HUES64 (cell line): Measurements from ENCODE around the gene KLHL40. TPM values are rescaled to one million over a fixed set of nuclear protein-coding genes. Genes with fewer than 3 reads are reported as not detected.

ENCODE experiments used
- H3K27ac ChIP-seq: 2 replicates; pipeline ENCODE4 v1.7.0; 2013; ENCODE audit warnings: low read depth, low read length, inconsistent platforms
- H3K27me3 ChIP-seq: 2 replicates; pipeline ENCODE4 v1.6.1; 2013; ENCODE audit warnings: mild to moderate bottlenecking, low read length; ENCODE audit not compliant: insufficient read depth
- H3K36me3 ChIP-seq: 2 replicates; pipeline ENCODE4 v1.6.1; 2013; ENCODE audit warnings: mild to moderate bottlenecking, low read length; ENCODE audit not compliant: insufficient read depth
- H3K4me1 ChIP-seq: 2 replicates; pipeline ENCODE4 v1.6.1; 2013; ENCODE audit warnings: mild to moderate bottlenecking, low read length, moderate library complexity; ENCODE audit not compliant: insufficient read depth
- H3K4me3 ChIP-seq: 2 replicates; pipeline ENCODE4 v1.5.1; 2013; ENCODE audit warnings: mild to moderate bottlenecking, low read length, moderate library complexity
- H3K9ac ChIP-seq: 2 replicates; pipeline ENCODE4 v1.6.1; 2013; ENCODE audit warnings: mild to moderate bottlenecking, low read depth, low read length
- H3K9me3 ChIP-seq: 2 replicates; pipeline ENCODE4 v1.6.1; 2013; ENCODE audit warnings: low read depth, low read length; ENCODE audit not compliant: insufficient read depth
- WGBS: fragments of 150-250, 120-280 bp; methylation state at CpG from one replicate; pipeline ENCODE4 v1.1.7; 2013; ENCODE audit warnings: missing lambda C conversion rate; 5-methylcytosine and 5-hydroxymethylcytosine counted together
- polyA plus RNA-seq, 2 experiments: library from polyadenylated mRNA; stranded (reverse); fragments of 50-300 nt; gene quantifications; one replicate each; pipeline ENCODE4 v1.2.3, GENCODE V29; 2013

The KLHL40 gene, protein sequence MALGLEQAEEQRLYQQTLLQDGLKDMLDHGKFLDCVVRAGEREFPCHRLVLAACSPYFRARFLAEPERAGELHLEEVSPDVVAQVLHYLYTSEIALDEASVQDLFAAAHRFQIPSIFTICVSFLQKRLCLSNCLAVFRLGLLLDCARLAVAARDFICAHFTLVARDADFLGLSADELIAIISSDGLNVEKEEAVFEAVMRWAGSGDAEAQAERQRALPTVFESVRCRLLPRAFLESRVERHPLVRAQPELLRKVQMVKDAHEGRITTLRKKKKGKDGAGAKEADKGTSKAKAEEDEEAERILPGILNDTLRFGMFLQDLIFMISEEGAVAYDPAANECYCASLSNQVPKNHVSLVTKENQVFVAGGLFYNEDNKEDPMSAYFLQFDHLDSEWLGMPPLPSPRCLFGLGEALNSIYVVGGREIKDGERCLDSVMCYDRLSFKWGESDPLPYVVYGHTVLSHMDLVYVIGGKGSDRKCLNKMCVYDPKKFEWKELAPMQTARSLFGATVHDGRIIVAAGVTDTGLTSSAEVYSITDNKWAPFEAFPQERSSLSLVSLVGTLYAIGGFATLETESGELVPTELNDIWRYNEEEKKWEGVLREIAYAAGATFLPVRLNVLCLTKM
- not detected for polyA plus RNA-seq (2013, experiment 1 of 2)
- polyA plus RNA-seq (2013, experiment 2 of 2) = not detected

DNA sequence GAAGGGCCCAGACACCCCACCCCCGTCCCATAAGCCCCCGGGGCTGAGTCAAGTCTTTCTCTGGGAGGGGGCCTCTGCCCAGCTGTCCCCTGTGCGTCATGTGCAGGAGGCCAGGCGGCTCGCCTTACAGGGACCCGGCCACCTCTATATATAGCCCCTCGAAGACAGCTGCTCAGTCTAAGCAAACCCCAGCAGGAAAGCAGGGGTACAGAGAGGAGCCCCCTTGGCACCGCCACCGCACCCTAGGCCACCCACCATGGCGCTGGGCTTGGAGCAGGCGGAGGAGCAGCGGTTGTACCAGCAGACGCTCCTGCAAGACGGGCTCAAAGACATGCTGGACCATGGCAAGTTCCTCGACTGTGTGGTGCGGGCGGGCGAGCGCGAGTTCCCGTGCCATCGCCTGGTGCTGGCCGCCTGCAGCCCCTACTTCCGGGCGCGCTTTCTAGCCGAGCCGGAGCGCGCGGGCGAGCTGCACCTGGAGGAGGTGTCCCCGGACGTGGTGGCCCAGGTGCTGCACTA is at the start of gene KLHL40:
Gene KLHL40 (plus strand): TSS at position 175 of the 519 bp plus-strand sequence. CDS start 82 bp downstream, at position 257.
- peaks cover 7% of the 10 kb centered on the region; the same call in 1 of the 2 replicates for H3K4me1 ChIP-seq
- WGBS = 94% methylated on average over 34 of the region's 34 CpGs
- no peak within 1 kb of the TSS for H3K27ac ChIP-seq
- H3K36me3 ChIP-seq = no peaks in the 10 kb centered on the region
- H3K4me3 ChIP-seq = no peak within 1 kb of the TSS
- H3K9me3 ChIP-seq = no peaks in the 10 kb centered on the region
- H3K9ac ChIP-seq = no peak within 1 kb of the TSS
- no peaks in the 10 kb centered on the region for H3K27me3 ChIP-seq

DNA sequence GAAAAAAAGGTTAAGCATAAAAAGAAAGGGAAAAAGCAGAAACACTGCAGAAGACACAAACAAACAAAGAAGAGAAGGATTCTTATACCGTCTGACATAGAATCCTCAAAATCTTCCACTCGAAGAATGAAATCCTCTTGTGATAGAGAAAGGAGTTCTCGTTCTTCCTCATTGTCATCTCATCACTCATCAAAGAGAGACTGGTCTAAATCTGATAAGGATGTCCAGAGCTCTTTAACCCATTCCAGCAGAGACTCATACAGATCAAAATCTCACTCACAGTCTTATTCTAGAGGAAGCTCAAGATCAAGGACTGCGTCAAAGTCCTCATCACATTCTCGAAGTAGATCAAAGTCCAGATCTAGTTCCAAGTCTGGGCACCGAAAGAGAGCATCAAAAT is 48.3 kb upstream of the KLHL40 start:
- Histone ChIP-seq H3K9ac (no peak overlapping the region), H3K36me3 (peaks cover 97% of the 10 kb centered on the region), H3K27me3 (no peaks in the 10 kb centered on the region), H3K4me3 (no peak overlapping the region), H3K4me1 (0 out of 2 replicates have a peak, but pooled peaks cover 2% of the 10 kb centered on the region), H3K9me3 (no peaks in the 10 kb centered on the region), H3K27ac (no peak overlapping the region)
- 93% methylated on average over 3 of the region's 6 CpGs for WGBS

DNA sequence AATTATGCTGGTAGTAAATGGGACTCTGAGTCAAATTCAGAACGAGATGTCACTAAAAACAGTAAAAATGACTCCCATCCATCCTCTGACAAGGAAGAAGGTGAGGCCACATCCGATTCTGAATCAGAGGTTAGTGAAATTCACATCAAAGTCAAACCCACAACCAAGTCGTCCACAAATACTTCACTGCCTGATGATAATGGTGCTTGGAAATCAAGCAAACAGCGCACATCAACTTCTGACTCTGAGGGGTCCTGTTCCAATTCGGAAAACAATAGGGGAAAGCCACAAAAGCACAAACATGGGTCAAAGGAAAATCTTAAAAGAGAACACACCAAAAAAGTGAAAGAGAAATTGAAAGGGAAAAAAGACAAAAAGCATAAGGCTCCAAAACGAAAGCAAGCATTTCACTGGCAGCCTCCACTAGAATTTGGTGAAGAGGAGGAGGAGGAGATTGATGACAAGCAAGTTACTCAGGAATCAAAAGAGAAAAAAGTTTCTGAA is 46.9 kb upstream of the KLHL40 start:
- H3K9ac ChIP-seq = no peak overlapping the region
- peaks cover 98% of the 10 kb centered on the region for H3K36me3 ChIP-seq

DNA sequence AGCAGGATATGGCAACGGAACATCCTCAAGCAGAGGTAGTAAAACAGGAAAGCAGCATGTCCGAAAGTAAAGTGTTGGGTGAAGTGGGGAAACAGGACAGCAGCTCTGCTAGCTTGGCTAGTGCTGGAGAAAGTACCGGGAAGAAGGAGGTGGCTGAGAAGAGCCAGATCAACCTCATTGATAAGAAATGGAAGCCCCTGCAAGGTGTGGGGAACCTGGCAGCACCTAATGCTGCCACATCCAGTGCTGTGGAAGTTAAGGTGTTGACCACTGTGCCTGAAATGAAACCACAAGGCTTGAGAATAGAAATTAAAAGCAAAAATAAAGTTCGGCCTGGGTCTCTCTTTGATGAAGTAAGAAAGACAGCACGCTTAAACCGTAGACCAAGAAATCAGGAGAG is 46.1 kb upstream of the KLHL40 start:
- no peaks in the 10 kb centered on the region for H3K27me3 ChIP-seq
- H3K36me3 ChIP-seq = peaks cover 98% of the 10 kb centered on the region
- H3K4me3 ChIP-seq = no peak overlapping the region
- no peak overlapping the region for H3K27ac ChIP-seq
- no peak overlapping the region for H3K9ac ChIP-seq
- WGBS = 96% methylated on average over 6 of the region's 6 CpGs
- H3K9me3 ChIP-seq = no peaks in the 10 kb centered on the region
- H3K4me1 ChIP-seq = no peaks in the 10 kb centered on the region

More for the DNA sequence above, 46.9 kb upstream of the KLHL40 start:
- Histone ChIP-seq H3K4me1 (no peaks in the 10 kb centered on the region), H3K4me3 (no peak overlapping the region), H3K27me3 (no peaks in the 10 kb centered on the region), H3K9me3 (no peaks in the 10 kb centered on the region), H3K27ac (no peak overlapping the region)
- 97% methylated on average over 6 of the region's 6 CpGs for WGBS

DNA sequence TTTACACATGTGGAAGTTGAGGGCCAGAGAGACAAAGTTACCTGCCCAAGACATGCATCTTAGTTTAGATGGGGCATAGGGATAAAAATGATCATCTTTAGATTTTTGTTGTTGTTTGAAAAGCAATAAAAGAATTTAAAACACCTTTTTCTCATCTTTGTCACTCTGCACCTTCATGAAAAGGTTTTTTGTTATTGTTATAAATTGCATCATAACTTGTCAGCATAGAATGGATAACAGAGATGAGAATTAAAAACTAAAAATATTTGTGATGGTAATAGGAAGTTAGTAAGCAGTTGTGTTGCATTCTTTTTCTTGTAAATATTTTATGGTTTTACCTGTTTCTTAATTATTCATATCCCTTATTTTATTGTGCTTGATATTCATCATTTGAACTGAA is 45.2 kb upstream of the KLHL40 start:
- H3K9me3 ChIP-seq = no peaks in the 10 kb centered on the region
- H3K4me1 ChIP-seq = no peaks in the 10 kb centered on the region
- H3K9ac ChIP-seq = no peak overlapping the region
- H3K36me3 ChIP-seq = peaks cover 98% of the 10 kb centered on the region
- H3K27ac ChIP-seq = no peak overlapping the region
- no peaks in the 10 kb centered on the region for H3K27me3 ChIP-seq
- no peak overlapping the region for H3K4me3 ChIP-seq

DNA sequence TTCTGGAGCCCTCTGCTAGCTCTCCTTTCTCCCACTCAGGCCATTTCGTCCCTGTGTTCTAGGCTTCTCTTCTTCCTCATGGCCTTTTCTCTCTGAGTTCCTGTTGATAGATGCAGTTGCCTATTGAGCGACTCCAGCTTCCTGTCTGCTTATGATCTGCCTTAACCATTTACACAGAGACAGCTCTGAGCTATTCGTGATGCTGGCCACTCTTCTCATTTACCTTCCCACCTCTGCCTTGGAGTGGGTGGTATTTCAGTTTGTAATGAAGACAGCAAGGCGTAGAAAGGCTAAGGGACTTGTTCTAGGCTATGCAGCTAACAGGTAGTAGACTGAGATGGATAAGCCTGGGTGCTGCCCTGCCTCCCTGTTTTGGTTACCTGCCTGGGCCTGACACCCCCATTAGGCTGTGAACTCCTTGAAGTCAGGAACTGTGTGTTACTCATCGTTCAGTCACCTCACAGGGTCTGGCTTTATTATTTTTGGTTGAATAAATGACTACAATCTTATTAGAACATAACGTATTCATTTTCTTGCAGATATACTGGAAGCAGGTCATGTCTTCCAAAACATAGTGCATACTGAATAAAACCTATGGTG is 44.5 kb upstream of the KLHL40 start:
- peaks cover 99% of the 10 kb centered on the region for H3K36me3 ChIP-seq

DNA sequence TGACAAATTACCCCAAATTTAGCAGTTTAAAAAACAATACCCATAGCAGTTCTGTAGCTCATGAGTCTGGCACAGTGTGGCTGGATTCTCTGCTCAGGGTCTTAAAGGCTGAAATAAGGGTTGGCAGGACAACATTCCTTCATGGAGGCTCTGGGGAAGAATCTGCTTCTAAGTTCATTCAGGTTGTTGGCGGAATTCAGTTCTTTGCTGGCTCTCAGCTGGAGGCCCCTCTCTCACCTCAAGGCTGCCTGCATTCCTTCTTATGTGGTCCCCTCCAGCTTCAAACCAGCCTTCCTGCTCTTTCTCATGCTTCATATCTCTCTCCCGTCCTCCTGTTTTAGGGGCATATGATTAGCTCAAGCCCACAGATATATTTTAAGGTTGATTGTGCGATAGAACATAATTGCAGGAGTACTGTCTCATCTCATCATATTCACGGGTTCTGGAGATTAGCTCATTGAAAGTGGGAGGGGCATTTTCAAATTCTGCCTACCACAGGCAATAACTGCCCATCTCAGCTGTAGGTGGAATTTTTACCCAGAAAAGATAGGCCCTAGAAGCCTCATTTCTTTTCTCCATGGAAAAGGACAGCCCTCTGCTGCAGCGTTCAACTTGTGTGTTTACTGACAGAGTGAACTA is 37.4 kb upstream of the KLHL40 start:
- Histone ChIP-seq H3K4me3 (no peak overlapping the region), H3K36me3 (peaks cover 66% of the 10 kb centered on the region), H3K9ac (no peak overlapping the region), H3K4me1 (peaks cover 37% of the 10 kb centered on the region), H3K27ac (peak overlapping the region; percentile 65), H3K9me3 (no peaks in the 10 kb centered on the region), H3K27me3 (no peaks in the 10 kb centered on the region)
- 87% methylated on average over 5 of the region's 5 CpGs for WGBS

More for the DNA sequence above, 44.5 kb upstream of the KLHL40 start:
- H3K4me1 ChIP-seq = no peaks in the 10 kb centered on the region
- no peaks in the 10 kb centered on the region for H3K27me3 ChIP-seq
- no peak overlapping the region for H3K9ac ChIP-seq
- H3K4me3 ChIP-seq = no peak overlapping the region
- no peaks in the 10 kb centered on the region for H3K9me3 ChIP-seq
- 96% methylated on average over 4 of the region's 6 CpGs for WGBS
- no peak overlapping the region for H3K27ac ChIP-seq

DNA sequence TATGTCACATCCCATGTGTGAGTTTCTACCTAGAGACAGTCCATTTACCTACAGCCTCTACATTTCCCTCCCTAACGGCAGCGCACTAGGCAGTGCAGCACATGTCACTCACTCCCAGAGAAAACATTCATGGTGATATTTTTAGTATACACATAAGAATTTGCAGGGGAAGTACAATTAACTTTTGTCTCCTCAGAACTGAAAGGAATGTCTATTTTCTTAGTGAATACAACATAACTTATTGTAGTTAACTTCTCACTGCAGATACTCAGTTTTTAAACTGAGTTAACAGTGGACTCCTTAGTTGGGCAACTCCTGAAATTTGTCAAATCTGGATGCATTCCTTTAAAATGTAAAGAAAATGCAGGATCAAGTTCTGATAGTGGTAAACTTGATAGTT is 36.3 kb upstream of the KLHL40 start:
- Histone ChIP-seq H3K36me3 (peaks cover 56% of the 10 kb centered on the region), H3K4me3 (no peak overlapping the region), H3K9ac (no peak overlapping the region), H3K9me3 (no peaks in the 10 kb centered on the region), H3K27ac (no peak overlapping the region), H3K4me1 (peaks cover 44% of the 10 kb centered on the region), H3K27me3 (no peaks in the 10 kb centered on the region)
- 100% methylated on average over 2 of the region's 2 CpGs for WGBS

DNA sequence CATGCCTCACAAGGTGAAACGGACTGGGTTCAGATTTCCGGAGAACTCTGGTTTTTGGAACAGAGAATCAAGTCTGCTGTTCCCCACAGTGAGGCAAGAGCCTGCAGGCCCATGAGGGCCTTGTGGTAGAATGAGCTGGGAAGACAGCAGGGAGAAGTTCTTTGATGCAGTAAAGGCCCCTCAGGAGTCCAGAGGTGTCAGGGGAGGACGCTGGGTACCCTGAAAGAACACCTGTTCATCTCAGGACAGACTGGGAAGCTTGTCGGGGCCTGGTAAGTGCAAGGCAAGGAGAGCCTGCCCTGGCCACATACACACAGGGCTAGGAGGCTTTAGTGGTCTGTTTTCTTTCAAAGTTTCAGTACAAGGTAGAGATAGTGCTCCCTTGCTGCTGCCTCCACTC is 35.6 kb upstream of the KLHL40 start:
- H3K4me1 ChIP-seq = peaks cover 44% of the 10 kb centered on the region
- no peaks in the 10 kb centered on the region for H3K27me3 ChIP-seq
- H3K36me3 ChIP-seq = peaks cover 48% of the 10 kb centered on the region
- H3K27ac ChIP-seq = no peak overlapping the region
- no peak overlapping the region for H3K9ac ChIP-seq
- 91% methylated on average over 4 of the region's 4 CpGs for WGBS
- no peaks in the 10 kb centered on the region for H3K9me3 ChIP-seq
- no peak overlapping the region for H3K4me3 ChIP-seq

DNA sequence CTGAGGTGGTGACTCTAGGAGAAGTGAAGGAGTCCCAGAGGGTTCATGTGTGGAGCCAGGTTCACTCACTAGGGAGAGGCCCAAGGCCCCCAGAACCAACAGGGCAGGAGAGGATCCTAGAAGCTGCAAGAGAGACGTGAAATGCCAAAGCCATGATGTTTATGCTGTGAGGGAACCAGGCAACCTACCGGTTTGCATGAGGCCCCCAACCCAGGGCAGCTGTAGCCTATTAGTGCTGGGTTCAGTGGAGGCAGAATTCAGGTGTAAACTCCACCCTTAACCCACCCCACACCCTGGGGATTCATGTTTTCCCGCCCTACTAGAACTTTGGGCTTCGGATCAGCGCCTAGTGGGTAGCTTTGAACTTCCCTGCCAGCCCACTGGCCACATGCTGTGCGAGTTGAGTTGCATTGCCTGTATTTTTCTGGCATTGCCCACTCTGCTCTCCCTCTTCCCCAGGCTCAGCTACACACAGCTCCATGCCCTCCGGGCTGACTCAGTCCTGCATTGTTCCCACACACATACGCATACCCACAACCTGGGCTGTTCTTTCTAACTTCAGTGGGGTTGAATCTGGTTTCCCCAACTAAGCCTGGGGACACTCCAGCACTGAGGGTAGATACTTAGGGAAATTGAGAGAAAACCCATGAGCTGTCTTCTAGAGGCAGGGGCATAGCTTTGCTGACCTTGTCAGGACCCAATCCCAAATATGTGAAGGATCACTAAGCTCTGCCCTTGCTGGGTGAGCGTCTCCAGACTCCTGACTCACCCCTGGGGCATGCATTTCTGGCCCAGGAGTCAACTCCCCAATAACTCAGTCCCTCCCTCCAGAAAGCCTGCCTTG is 33.9 kb upstream of the KLHL40 start:
- WGBS = 37% methylated on average over 9 of the region's 9 CpGs
- Histone ChIP-seq H3K36me3 (peaks cover 31% of the 10 kb centered on the region), H3K4me3 (no peak overlapping the region), H3K9me3 (no peaks in the 10 kb centered on the region), H3K9ac (no peak overlapping the region), H3K4me1 (peaks cover 53% of the 10 kb centered on the region), H3K27ac (no peak overlapping the region; the same call in 1 of the 2 replicates), H3K27me3 (no peaks in the 10 kb centered on the region)
